ENCODE data around the gene CNTN5.
"Not testable (repeated sequence)": the region's sequence is repeated elsewhere in the genome, so short reads cannot be mapped to it uniquely, and the experiment has no call there.

GRCh38 chr11:100257238-100257803 is 1236.6 kb downstream of the CNTN5 start:
- not testable (repeated sequence) for TF ChIP-seq CTCF (optimal IDR thresholded peaks at IDR 0.05 in 1 of 3, IDR thresholded peaks at IDR 0.05 in 1 of 3, conservative IDR thresholded peaks at IDR 0.05 in 1 of 3; ENCODE audit: extremely low read depth in 1 of 3, insufficient read depth in 2 of 3, low read length in 3 of 3); EZH2 (IDR thresholded peaks at IDR 0.05; ENCODE audit: low read length)
